Measurements from ENCODE around the gene VAV2. TPM values are rescaled to one million over a fixed set of nuclear protein-coding genes. Genes with fewer than 3 reads are reported as not detected.

The VAV2 gene
- total RNA-seq, 2 donors from 2014 or later, result 3.4 to 6.0 TPM

- Histone ChIP-seq H3K27me3 (no peaks in the 10 kb centered on the region), H3K27ac (no peak overlapping the region), H3K36me3 (no peaks in the 10 kb centered on the region), H3K4me3 (no peak overlapping the region), H3K4me1 (peaks cover 0 to 4% of the 10 kb centered on the region in 2 donors), H3K9me3 (no peaks in the 10 kb centered on the region)
- no peak for DNase-seq (ENCODE audit: low spot score)
- no peak for TF ChIP-seq CTCF (IDR thresholded peaks at IDR 0.05)
Measured at GRCh38 chr9:134002796-134003195, 10.7 kb upstream of the VAV2 start.

GRCh38 chr9:133999851-134000265 lies 7.7 kb upstream of the VAV2 start:
- Histone ChIP-seq H3K27me3 (no peaks in the 10 kb centered on the region), H3K4me1 (peaks cover 0 to 4% of the 10 kb centered on the region in 2 donors), H3K27ac (no peak overlapping the region), H3K4me3 (no peak overlapping the region), H3K36me3 (no peaks in the 10 kb centered on the region), H3K9me3 (no peaks in the 10 kb centered on the region)
- no peak for TF ChIP-seq CTCF (IDR thresholded peaks at IDR 0.05)
- DNase-seq (ENCODE audit: low spot score), result no peak

DNA sequence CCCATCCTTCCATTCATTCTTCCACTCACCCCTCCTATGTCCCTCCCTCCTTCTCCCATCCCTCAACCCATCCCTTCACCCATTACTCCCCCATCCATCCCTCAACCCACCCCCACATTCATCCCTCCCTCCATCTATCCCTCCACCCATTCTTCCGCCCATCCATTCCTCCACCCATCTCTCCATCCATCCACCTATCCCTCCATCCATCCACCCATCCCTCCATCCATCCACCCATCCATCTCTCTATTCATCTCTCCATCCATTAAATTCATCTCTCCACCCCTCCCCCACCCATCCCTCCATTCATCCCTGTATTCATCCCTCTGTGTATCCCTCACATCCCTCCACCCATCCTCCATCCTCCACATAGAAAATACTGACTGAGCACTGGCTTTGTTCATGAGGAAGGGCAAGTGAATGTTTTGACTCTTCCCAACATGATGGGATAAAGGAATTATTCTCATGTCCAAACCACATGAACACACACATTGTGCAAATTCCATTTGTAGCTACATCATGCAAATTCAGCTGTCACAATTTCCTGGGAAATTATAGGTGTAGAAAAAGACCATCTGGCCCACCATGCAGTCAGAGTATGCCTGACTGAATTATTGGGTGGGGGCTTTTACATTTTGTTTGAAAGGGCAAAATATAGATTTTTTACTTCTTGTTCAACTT lies 6.9 kb upstream of the VAV2 start:
- H3K36me3 ChIP-seq, result no peaks in the 10 kb centered on the region
- DNase-seq (ENCODE audit: low spot score), result no peak
- TF ChIP-seq CTCF (IDR thresholded peaks at IDR 0.05), result no peak

GRCh38 chr9:133997584-133997983 lies 5.5 kb upstream of the VAV2 start:
- H3K4me3 ChIP-seq, result no peak overlapping the region
- no peak for DNase-seq (ENCODE audit: low spot score)
- H3K36me3 ChIP-seq, result no peaks in the 10 kb centered on the region
- peaks cover 0 to 20% of the 10 kb centered on the region in 2 donors for H3K4me1 ChIP-seq
- no peaks in the 10 kb centered on the region for H3K27me3 ChIP-seq
- no peak for TF ChIP-seq CTCF (IDR thresholded peaks at IDR 0.05)
- H3K9me3 ChIP-seq, result no peaks in the 10 kb centered on the region
- no peak overlapping the region for H3K27ac ChIP-seq

More for the DNA sequence above, 6.9 kb upstream of the VAV2 start:
- no peaks in the 10 kb centered on the region for H3K9me3 ChIP-seq
- peaks cover 0 to 10% of the 10 kb centered on the region in 2 donors for H3K4me1 ChIP-seq
- no peak overlapping the region for H3K27ac ChIP-seq
- H3K4me3 ChIP-seq, result no peak overlapping the region
- H3K27me3 ChIP-seq, result no peaks in the 10 kb centered on the region

GRCh38 chr9:133996531-133997520 lies 4.7 kb upstream of the VAV2 start:
- peaks cover 0 to 20% of the 10 kb centered on the region in 2 donors for H3K4me1 ChIP-seq
- H3K27ac ChIP-seq, result no peak overlapping the region
- H3K27me3 ChIP-seq, result no peaks in the 10 kb centered on the region
- H3K4me3 ChIP-seq, result no peak overlapping the region
- DNase-seq (ENCODE audit: low spot score), result no peak
- H3K9me3 ChIP-seq, result no peaks in the 10 kb centered on the region
- no peaks in the 10 kb centered on the region for H3K36me3 ChIP-seq
- TF ChIP-seq CTCF (IDR thresholded peaks at IDR 0.05), result no peak
